Activated CD4-positive, CD25-positive, alpha-beta regulatory T cell treated with anti-CD3 and anti-CD28 coated beads, Interleukin-2, amount 50 U/mL, for 16 hours (primary cell): ENCODE results near the gene PPDPF.
A peak's percentile ranks its signal among the peaks of the same experiment; 100 is the strongest.

ENCODE experiments used
- DNase-seq: peaks from one replicate; pipeline ENCODE4 v3.0.0-alpha.2; 2020; ENCODE audit warnings: low read depth, low spot score

The PPDPF gene

GRCh38 chr20:63520934-63521601, 503 bp downstream of the PPDPF start:
- DNase-seq, result peak; percentile 56

GRCh38 chr20:63521602-63522001, 1.0 kb downstream of the PPDPF start:
- DNase-seq, result no peak

- DNase-seq, result no peak
These were observed 1.7 kb downstream of the PPDPF start for GRCh38 chr20:63522091-63522868.

- no peak for DNase-seq
These were observed 2.5 kb downstream of the PPDPF start for GRCh38 chr20:63522981-63523611.

GRCh38 chr20:63525185-63525584, 4.6 kb downstream of the PPDPF start:
- DNase-seq, result no peak

GRCh38 chr20:63525971-63526370, 5.4 kb downstream of the PPDPF start:
- DNase-seq, result no peak

GRCh38 chr20:63527184-63527583, 6.6 kb downstream of the PPDPF start:
- no peak for DNase-seq

- no peak for DNase-seq
These were observed 8.8 kb downstream of the PPDPF start for GRCh38 chr20:63529180-63529860.

- no peak for DNase-seq
These were observed 9.6 kb downstream of the PPDPF start for GRCh38 chr20:63529861-63530787.

- no peak for DNase-seq
These were observed 10.2 kb downstream of the PPDPF start for GRCh38 chr20:63530788-63531160.

GRCh38 chr20:63531686-63532448, 11.3 kb downstream of the PPDPF start:
- no peak for DNase-seq

- no peak for DNase-seq
These were observed 11.9 kb downstream of the PPDPF start for GRCh38 chr20:63532449-63532971.

- DNase-seq, result no peak
These were observed 12.8 kb downstream of the PPDPF start for GRCh38 chr20:63533388-63533787.

GRCh38 chr20:63533871-63534393, 13.4 kb downstream of the PPDPF start:
- no peak for DNase-seq

- no peak for DNase-seq
These were observed 13.9 kb downstream of the PPDPF start for GRCh38 chr20:63534427-63534830.

- DNase-seq, result no peak
These were observed 14.5 kb downstream of the PPDPF start for GRCh38 chr20:63534831-63535651.

- no peak for DNase-seq
These were observed 15.8 kb downstream of the PPDPF start for GRCh38 chr20:63536241-63536977.

- DNase-seq, result no peak
These were observed 16.5 kb downstream of the PPDPF start, which contains the start of gene PTK6 for GRCh38 chr20:63536997-63537524. Gene PTK6 (minus strand): TSS chr20:63537376. CDS start chr20:63537314, 62 bp downstream.
